Testis (tissue), 3 donors: ENCODE measurements around the gene MRPL28. TPM values are rescaled to one million over a fixed set of nuclear protein-coding genes. Genes with fewer than 3 reads are reported as not detected.
A peak's percentile ranks its signal among the peaks of the same experiment; 100 is the strongest.

ENCODE experiments used
- DNase-seq: peaks from one replicate; pipeline ENCODE4 v3.0.0-alpha.2; 2019
- H3K27ac ChIP-seq, 2 donors: fragments of 200-600 bp; sonication (generic); one replicate each; pipeline ENCODE4 v1.5.1; 2019
- H3K27me3 ChIP-seq: fragments of 200-600 bp; sonication (generic); one replicate; pipeline ENCODE4 v1.5.1; 2019
- H3K36me3 ChIP-seq: fragments of 200-600 bp; sonication (generic); one replicate; pipeline ENCODE4 v1.5.1; 2017; ENCODE audit warnings: low read depth; ENCODE audit errors: missing control alignments
- H3K4me1 ChIP-seq: fragments of 200-600 bp; sonication (generic); one replicate; pipeline ENCODE4 v1.5.1; 2019
- H3K4me3 ChIP-seq, 2 donors: fragments of 200-600 bp; sonication (generic); one replicate each; pipeline ENCODE4 v1.5.1; 2017 to 2019
- H3K9me3 ChIP-seq: fragments of 200-600 bp; sonication (generic); one replicate; pipeline ENCODE4 v1.5.1; 2017
- POLR2A ChIP-seq: fragments of 450-650 bp; IDR thresholded peaks from one replicate; pipeline ENCODE4 v1.6.1; 2017; ENCODE audit warnings: antibody characterized with exemption, mild to moderate bottlenecking, moderate library complexity
- WGBS, 2 donors: methylation state at CpG; one replicate each; pipeline ENCODE4 v1.1.5; 2018; 5-methylcytosine and 5-hydroxymethylcytosine counted together
- intact Hi-C: fragments of 100-400 bp; cut with DNase I; formaldehyde crosslinking; loops from one replicate; pipeline ENCODE4 v1.15.1; 2023; ENCODE audit warnings: low total_unique reads
- polyA plus RNA-seq: library from polyadenylated mRNA; stranded (reverse); fragments of 350-450 nt; fragmentation: Illumina TruSeq; extraction: RNeasy Lipid Tissue Mini Kit (QIAGEN cat#74804); gene quantifications from one replicate; pipeline ENCODE4 v1.2.3, GENCODE V29; 2014; ENCODE audit warnings: low read depth, low replicate concordance; ENCODE audit not compliant: insufficient read depth
- total RNA-seq, 2 donors: library from RNA; depleted of rRNA; stranded (reverse); fragments of >200 nt; gene quantifications; one replicate each; pipeline ENCODE4 v1.2.3, GENCODE V29; 2016
- TF ChIP-seq, protein P1 (sequence below), 3 experiments: fragments of 450-650 bp in 2 of 3; fragments of 200-600 bp in 1 of 3; sonication (generic) in 1 of 3; IDR thresholded peaks; one replicate each; pipeline ENCODE4 v1.5.1; 2016 to 2019; ENCODE audit warnings: antibody characterized with exemption in 3 of 3, mild to moderate bottlenecking in 2 of 3, moderate library complexity in 1 of 3

MRPL28 gene
- total and polyA plus RNA-seq, 3 donors from 2014 or later, result 108 to 161 (median 119) TPM

DNA sequence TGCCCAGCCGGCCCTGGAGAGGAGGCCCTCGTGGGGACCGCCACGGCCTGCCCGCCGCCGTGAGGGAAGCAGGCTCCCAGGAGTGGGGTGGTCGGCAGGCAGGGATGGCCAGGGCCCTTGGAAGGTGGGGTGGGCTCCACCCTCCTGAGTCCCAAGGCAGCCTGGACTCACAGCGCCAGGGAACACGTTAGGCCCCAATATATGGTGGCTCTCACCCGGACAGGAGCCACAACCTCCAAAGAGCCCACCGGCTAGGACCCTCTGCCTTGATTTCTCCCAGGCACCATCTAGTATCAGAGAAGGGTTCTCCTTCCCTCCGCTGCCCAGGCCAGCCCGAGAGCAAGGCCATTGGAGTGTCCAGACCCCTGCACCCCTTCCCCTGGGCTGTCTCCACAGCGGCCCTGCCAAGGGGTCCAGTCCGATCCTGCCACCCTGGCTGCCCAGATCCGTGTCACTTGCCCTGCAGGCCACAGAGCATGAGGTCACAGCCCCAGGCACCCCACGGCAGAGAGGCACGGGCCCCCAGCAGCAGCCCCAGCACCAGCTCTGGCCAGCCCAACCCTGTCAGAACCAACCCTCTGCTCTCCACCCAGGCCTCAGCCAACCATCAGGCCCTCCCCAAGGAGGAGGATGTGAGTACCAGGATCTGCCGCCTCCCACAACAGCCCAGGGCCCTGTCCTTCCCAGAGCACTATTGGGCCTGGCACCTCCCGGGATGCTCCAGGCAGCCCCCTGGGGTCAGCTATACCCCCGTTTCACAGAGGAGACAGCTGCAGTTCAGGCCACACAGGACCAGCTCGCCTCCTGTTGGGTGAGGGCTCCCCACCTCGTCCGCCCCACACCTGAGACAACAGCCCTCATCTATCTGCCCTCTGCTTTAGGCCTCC lies 16.7 kb downstream of the MRPL28 start:
- no peak for DNase-seq

DNA sequence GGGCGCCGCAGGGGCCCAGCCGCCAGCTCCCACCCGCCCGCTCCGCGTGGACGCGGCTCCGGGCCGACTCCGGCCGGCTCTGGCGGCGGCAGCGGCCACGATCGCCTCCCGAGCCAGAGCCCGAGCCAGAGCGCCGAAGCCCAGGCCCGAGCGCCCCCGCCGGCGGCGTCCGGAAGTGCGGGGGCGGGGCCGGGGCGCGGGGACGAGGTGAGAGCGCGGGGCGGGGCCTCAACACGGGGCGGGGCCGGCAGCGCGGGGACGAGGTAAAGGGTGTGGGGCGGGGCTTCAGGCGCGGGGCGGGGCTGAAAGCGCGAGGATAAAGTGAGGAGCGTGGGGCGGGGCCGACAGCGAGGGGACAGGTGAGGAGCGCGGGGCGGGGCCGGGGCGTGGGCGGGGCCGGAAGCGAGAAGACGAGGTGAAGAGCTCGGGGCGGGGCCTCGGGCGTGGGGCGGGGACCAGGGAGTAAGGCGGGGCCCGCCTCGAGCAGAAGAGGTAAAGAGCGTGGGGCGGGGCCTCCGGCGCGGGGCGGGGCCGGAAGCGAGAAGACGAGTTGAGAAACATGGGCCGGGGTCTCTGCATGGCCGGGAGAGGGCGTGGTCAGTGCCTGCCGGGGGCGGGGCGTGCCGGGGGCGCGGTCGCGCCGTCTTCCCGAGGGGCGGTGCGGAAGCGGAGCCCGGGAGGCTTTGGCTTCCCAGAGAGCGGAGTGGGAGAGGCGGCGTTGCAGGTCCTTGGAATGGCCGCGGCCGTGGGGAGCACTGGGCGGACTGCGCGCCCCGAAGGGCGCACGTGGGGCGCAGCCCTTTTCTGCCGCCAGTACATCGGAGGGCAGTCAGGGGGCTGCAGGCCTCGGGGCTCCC lies 17.6 kb downstream of the MRPL28 start, which contains the start of gene AXIN1:
Gene AXIN1 (minus strand): TSS at position 177 of the 857 bp plus-strand sequence. CDS start 5,698 bp downstream, outside the sequence.
- H3K4me3 ChIP-seq, result peak within 1 kb of the TSS; percentile 60 to 66
- H3K36me3 ChIP-seq, result no peaks in the 10 kb centered on the region
- peak; percentile 100 for DNase-seq
- H3K9me3 ChIP-seq, result no peaks in the 10 kb centered on the region
- WGBS, 2 donors, result 1% methylated on average over 24 to 111 of the region's 113 CpGs
- intact Hi-C loops, result no loop called here
- H3K27me3 ChIP-seq, result no peaks in the 10 kb centered on the region
- TF ChIP-seq, protein P1, sequence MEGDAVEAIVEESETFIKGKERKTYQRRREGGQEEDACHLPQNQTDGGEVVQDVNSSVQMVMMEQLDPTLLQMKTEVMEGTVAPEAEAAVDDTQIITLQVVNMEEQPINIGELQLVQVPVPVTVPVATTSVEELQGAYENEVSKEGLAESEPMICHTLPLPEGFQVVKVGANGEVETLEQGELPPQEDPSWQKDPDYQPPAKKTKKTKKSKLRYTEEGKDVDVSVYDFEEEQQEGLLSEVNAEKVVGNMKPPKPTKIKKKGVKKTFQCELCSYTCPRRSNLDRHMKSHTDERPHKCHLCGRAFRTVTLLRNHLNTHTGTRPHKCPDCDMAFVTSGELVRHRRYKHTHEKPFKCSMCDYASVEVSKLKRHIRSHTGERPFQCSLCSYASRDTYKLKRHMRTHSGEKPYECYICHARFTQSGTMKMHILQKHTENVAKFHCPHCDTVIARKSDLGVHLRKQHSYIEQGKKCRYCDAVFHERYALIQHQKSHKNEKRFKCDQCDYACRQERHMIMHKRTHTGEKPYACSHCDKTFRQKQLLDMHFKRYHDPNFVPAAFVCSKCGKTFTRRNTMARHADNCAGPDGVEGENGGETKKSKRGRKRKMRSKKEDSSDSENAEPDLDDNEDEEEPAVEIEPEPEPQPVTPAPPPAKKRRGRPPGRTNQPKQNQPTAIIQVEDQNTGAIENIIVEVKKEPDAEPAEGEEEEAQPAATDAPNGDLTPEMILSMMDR (IDR thresholded peaks at IDR 0.05), result peak; percentile 26 to 62 (median 55)
- no peak for TF ChIP-seq POLR2A
- H3K27ac ChIP-seq, result peak within 1 kb of the TSS; percentile 27 to 59
- no peaks in the 10 kb centered on the region for H3K4me1 ChIP-seq

More for the DNA sequence above, 16.7 kb downstream of the MRPL28 start:
- Histone ChIP-seq H3K4me3 (peak overlapping the region; percentile 35 to 43), H3K9me3 (no peaks in the 10 kb centered on the region), H3K36me3 (no peaks in the 10 kb centered on the region), H3K27ac (peak overlapping the region; percentile 27 to 59), H3K4me1 (no peaks in the 10 kb centered on the region), H3K27me3 (no peaks in the 10 kb centered on the region)
- WGBS, 2 donors, result 59% methylated on average over 16 to 24 of the region's 25 CpGs
- no peak for TF ChIP-seq POLR2A
- TF ChIP-seq, protein P1 (IDR thresholded peaks at IDR 0.05), result no peak
- intact Hi-C loops, result no loop called here

DNA sequence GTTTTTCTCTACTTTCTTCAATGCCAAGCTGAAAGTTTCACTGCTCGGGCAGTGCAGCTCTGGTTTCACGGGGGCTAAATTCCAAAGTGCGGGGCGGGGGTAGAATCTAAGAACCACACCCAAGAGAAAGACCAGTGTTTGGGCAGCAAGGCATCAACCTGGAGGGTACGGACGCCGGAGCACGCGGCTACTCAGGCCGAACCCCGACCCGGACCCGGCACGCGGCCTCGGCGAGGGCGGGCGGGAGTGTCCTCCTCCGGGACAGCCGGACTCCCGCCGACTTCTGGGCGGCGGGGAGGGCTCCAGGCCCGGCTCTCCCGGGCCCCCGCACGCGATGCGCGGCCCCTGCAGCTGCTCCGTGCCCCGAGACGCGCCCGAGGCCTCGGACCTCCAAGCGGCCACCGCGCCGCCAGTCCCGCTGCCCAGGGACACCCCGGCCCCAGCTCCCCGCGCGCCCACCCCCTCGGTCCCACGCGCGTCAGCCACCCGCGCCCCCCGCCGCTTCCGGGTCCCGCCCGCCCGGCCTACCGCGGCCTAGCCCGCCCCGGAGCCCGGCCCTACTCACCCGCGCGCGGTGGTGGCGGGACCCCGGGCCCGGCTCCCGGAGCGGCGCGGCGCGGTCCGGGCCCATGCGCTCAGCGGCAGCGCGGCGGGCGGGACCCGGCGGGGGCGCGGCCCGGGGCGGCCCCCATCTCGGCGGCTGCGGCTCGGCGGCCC lies 18.4 kb downstream of the MRPL28 start:
- H3K36me3 ChIP-seq, result no peaks in the 10 kb centered on the region
- H3K4me3 ChIP-seq, result peak overlapping the region; percentile 60 to 66
- DNase-seq, result no peak
- H3K4me1 ChIP-seq, result no peaks in the 10 kb centered on the region
- intact Hi-C loops, result no loop called here
- WGBS, 2 donors, result 1 to 3% methylated on average over 4 to 44 of the region's 95 CpGs
- no peak for TF ChIP-seq POLR2A
- TF ChIP-seq, protein P1 (IDR thresholded peaks at IDR 0.05), result no peak
- H3K27me3 ChIP-seq, result no peaks in the 10 kb centered on the region
- peak overlapping the region in 1 of 2 donors; percentile 24 for H3K27ac ChIP-seq
- H3K9me3 ChIP-seq, result no peaks in the 10 kb centered on the region

DNA sequence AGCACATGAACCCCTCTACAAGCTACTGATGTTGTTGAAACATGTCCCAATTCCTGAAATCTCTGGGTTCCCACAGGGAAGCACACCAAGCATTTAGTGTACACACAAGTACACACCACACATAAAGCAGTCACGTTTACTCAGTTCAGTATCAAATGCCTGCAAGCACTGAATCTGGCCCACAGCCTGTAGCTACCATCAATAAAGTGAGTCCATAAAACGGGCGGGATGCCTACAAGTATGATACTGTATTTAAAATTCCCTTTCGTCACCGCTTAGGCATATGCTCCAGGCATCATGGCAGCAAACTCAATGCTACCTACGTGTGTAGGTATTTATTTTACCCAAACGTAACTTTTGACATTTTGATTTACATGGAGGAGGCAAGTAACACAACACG lies 20.1 kb downstream of the MRPL28 start:
- Histone ChIP-seq H3K27ac (no peak overlapping the region), H3K4me1 (no peaks in the 10 kb centered on the region), H3K9me3 (no peaks in the 10 kb centered on the region), H3K4me3 (no peak overlapping the region), H3K36me3 (no peaks in the 10 kb centered on the region), H3K27me3 (no peaks in the 10 kb centered on the region)
- intact Hi-C loops, result no loop called here
- TF ChIP-seq POLR2A, result no peak
- TF ChIP-seq, protein P1 (IDR thresholded peaks at IDR 0.05), result no peak
- DNase-seq, result no peak
- WGBS, 2 donors, result 87 to 88% methylated on average over 8 of the region's 8 CpGs
